ENCODE measurements around the gene ARHGAP40.

Gene ARHGAP40

GRCh38 chr20:38617011-38617829 lies 15.6 kb downstream of the ARHGAP40 start:
- no peak overlapping the region for H3K4me3 ChIP-seq (ENCODE audit: low read depth, low read length)

- H3K4me3 ChIP-seq (ENCODE audit: low read depth, low read length), result no peak overlapping the region
These were observed 16.2 kb downstream of the ARHGAP40 start for GRCh38 chr20:38617830-38618196.

- H3K4me3 ChIP-seq (ENCODE audit: low read depth, low read length), result no peak overlapping the region
These were observed 18.8 kb downstream of the ARHGAP40 start for GRCh38 chr20:38620441-38620840.

GRCh38 chr20:38623061-38623460 lies 21.5 kb downstream of the ARHGAP40 start:
- H3K4me3 ChIP-seq (ENCODE audit: low read depth, low read length), result no peak overlapping the region

- no peak overlapping the region for H3K4me3 ChIP-seq (ENCODE audit: low read depth, low read length)
These were observed 22.5 kb downstream of the ARHGAP40 start for GRCh38 chr20:38624084-38624483.

DNA sequence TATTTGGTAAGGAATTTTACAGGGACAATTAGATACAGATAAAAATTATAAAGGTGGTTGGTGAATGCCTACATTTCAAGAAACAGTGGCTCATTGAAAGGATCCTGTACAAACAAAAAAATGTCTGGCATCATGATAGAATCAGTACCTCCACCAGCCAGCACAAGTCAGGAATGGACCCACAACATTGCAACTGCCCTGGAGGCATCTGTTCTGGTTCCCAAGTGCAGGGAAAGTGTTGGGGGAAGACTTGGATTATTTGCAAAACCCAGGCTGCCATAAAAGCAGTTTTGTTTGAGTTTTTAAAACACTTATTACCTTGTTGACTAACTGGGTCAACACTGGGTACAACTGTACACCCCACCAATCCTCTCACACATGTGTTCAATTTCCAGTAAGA lies 24.3 kb downstream of the ARHGAP40 start:
- no peak overlapping the region for H3K4me3 ChIP-seq (ENCODE audit: low read depth, low read length)

DNA sequence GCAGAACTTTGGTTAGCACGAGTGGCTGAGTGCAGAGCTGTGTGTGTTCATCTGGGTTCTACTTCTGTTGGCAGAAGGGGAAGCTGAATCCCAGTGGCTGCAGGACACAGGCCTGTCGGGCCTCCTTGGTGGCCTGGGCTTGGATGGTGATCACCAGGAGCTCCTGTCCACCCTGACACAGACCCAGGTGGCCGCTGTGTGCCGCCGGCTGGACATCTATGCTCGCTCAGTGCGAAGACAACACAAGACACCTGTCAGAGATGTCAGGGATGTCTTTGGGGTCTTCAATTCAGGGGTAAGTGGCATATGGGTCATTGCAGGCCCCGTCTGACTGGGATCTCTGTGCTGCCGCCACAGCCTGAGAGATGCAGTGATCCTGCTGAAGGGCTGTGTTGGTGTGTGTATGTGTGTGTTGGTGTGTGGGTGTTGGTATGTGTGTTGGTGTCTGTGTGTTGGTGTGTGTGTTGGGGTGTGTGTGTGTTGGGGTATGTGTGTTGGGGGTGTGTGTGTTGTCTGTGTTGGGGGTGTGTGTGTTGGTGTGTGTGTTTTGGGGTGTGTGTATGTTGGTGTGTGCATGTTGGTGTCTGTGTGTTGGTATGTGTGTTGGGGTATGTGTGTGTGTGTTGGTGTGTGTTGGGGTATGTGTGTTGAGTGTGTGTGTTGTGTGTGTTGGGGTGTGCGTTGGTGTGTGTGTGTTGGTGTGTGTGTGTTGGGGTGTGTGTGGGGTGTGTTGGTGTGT lies 25.5 kb downstream of the ARHGAP40 start:
- H3K4me3 ChIP-seq (ENCODE audit: low read depth, low read length), result no peak overlapping the region

DNA sequence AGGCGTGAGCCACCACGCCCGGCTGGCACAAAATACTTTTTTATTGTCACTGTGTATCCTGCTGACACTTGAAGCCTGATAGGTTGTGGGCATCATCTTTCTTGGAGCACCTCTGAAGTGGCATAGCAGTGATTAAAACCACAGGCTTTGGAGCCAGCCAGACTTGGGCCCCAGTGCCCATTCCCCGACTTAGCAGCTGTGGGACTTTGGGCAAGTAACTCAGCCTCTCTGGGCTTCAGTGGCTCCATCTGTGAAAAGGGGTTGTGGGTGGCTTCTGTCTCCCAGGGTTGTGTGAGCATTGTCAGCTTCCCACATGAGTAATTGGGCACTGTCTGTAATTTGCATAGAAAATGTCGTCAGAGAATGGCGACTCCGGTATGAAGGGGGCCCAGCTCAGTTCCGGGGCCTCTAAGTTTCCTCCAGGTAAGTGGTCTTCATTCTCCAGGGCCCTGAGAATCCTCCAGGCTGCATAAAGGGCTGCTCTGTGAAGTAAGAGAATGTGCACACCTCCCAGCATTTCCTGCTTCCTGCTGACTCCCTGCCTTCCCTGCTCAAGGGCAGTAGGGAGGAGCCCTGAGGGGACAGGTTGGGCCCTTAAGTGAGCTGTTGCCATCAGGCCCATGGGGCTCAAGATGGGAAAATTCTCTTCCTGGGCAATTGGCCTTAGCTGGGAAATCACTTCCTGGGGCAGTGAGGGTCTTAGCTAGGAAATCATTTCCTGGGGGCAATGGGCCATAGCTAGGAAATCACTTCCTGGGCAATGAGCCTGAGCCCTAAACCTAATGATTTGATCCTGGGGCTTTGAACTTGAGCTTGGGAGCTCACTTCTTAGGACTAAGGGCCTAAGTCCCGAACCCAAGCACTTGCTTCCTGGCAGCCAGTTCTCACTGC lies 27.2 kb downstream of the ARHGAP40 start:
- no peak overlapping the region for H3K4me3 ChIP-seq (ENCODE audit: low read depth, low read length)

GRCh38 chr20:38629979-38630378 lies 28.4 kb downstream of the ARHGAP40 start:
- no peak overlapping the region for H3K4me3 ChIP-seq (ENCODE audit: low read depth, low read length)

- no peak overlapping the region for H3K4me3 ChIP-seq (ENCODE audit: low read depth, low read length)
These were observed 29.1 kb downstream of the ARHGAP40 start for GRCh38 chr20:38630727-38631126.

DNA sequence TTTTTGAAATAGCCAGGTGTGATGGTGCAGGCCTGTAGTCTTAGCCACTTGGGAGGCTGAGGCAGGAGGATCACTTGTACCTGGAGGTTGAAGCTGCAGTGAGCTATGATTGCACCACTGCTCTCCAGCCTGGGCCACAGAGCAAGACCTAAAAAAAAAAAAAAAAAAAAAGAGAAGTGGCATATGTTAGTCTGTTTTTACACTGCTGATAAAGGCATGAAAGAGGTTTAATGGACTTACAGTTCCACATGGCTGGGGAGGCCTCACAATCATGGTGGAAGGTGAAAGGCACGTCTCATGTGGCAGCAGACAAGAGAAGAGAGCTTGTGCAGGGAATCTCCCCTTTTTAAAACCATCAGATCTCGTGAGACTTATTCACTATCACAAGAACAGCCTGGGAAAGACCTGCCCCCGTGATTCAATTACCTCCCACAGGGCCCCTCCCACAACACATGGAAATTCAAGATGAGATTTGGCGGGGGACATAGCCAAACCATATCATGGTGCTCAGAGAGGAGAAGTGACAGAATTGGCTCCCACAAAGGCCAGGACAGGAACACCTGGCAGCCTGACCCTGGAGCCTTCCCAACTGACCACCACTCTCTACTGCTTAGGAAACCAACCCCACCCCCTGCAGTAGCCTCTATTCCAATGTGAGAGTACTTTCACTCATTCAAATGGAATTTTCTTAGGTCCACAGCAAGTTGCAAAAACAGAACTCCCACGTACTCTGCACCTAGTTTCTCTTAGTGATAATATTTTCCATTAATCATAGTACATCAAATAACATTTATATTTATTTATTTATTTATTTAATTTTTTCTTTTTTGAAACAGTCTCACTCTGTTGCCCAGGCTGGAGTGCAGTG lies 29.8 kb downstream of the ARHGAP40 start:
- H3K4me3 ChIP-seq (ENCODE audit: low read depth, low read length), result no peak overlapping the region

- H3K4me3 ChIP-seq (ENCODE audit: low read depth, low read length), result no peak overlapping the region
These were observed 32.0 kb downstream of the ARHGAP40 start for GRCh38 chr20:38633577-38634093.

DNA sequence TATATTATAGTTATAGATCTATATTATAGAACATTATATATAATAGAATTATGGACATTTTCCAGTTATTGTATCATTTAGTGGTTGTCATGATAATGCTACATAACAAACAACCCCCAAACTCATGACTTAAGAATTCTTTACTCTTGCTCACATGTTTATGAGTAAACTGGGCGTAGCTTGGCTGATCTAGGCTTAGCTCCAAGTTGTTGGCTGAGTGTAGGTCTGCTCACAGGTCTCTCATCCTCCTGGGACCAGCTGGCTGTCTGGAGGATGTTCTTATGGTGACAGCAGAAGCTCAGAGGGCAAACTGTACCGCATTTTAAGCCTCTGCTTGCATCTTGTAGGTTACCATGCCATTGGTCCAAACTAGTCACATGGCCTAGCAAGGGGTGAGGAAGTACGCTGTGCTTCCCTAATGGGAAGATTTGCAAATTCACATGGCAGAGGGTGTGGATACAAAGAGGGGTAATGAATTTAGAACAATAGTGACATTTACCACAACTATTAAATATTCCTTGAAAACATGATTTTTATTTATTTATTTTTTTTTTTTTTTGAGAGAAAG lies 34.2 kb downstream of the ARHGAP40 start:
- no peak overlapping the region for H3K4me3 ChIP-seq (ENCODE audit: low read depth, low read length)

GRCh38 chr20:38640521-38640920 lies 38.9 kb downstream of the ARHGAP40 start:
- no peak overlapping the region for H3K4me3 ChIP-seq (ENCODE audit: low read depth, low read length)

DNA sequence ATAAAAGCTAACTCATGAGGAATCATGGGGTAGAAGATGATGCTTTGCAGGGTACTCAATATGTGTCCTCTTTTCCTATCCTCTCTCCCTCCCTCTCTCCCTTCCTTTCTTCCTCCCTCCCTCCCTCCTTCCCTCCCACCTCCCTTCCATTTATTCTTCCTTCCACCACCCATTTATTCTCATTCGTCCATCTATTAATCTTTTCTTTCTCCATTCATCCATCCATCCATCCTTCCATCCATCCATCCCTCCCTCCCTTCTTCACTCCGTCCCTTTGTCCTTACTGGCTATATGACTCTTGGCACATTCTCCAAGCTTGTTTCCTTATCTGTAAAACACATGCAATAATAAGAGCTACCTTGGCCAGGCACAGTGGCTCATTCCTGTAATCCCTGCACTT lies 40.9 kb downstream of the ARHGAP40 start:
- no peak overlapping the region for H3K4me3 ChIP-seq (ENCODE audit: low read depth, low read length)

DNA sequence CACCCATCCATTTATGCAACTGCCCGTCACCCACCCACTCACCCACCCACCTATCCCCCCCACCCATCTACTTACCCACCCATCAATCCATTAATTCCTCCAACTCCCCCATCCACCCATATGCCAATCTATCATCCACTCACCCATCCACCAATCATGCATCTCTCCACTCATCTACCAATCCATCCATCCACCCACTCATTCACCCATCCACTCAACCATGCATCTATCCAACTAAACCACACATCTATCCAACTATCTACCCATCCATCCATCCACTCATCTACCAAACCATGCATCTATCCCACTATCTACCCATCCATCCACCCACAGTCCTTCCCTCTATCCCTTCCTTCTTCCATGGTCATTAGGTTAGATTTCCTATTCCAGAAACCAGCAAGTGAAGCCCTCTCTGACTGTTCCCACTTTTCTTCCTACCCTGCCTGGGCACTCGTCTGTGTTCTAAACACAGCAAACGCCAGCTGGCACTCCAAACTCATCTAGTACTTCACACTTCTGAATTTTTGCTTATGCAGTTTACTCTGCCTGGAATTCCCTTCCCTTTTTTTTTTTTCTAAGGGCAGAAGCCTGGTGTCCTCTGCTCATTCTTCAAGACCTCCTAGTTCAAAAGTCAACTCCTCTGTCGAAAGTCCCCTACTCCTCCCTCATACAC lies 43.1 kb downstream of the ARHGAP40 start:
- H3K4me3 ChIP-seq (ENCODE audit: low read depth, low read length), result no peak overlapping the region

DNA sequence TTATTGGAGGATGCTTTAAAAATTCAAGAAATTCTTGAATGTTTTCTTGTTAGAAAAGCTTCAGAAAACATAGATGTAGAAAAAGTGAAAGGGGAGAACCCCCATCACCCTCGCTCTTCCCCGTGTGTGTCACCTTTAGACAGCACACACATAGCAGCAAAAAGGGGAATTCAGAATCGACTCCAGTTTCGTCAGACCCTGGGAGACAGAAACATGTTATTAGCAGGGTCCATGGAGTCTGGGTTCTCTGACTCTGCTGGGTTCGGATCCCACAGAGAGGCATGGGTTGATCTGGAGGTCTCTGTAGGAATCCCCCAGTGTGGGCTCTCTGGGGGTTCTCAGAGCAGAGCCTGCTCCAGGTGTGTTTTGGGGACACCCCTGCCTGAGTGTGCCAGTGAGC lies 43.7 kb downstream of the ARHGAP40 start:
- no peak overlapping the region for H3K4me3 ChIP-seq (ENCODE audit: low read depth, low read length)

DNA sequence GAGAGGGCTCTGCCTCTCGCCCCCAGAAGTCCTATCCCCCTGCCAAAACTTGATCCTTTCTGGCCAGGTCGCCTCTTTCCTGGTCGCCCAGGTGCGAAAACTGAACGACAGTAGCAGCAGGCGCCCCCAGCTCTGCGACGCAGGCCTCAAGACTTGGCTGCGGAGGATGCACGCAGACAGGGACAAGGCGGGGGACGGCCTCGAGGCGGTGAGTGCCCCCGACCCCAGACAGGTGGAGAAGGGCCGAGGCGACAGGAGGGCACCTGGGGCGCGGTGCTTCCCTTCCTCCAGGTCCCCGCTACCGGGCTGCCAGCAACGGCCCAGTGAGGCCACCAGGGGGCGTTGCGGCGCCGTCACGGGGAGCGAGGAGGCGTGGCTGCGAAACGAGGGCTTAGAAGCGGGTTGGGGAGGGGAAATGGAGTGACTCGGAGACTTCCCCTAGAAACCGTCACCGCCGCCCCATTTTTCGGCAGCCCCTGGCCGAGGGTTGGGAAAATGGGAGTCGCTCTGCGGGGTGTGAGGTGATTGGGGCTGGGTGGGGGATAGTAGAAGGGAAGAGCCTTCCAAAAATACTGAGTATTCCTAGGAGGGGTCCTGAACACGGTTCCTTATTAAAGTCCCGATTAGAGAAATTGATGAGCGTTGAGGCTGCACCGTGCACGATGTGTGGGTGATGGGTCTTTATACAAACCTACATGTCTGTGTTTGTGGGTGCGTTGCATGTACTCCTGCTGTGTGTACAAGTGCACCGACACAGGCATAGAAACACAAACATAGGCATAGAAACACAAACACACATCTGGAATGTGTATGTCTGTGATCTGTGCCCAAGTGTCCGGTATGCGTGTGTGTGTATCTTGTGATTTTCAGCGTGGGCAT lies 44.6 kb downstream of the ARHGAP40 start:
- H3K4me3 ChIP-seq (ENCODE audit: low read depth, low read length), result no peak overlapping the region
